GM21447 (cell line): ENCODE data around the gene UBN1.

Experiments used
- ATAC-seq: cut with Tn5 transposase; IDR thresholded peaks from one replicate; pipeline ENCODE4 v1.9.1; 2021; ENCODE audit not compliant: unreplicated experiment

Gene UBN1

GRCh38 chr16:4900036-4900435 is 52.8 kb downstream of the UBN1 start:
- ATAC-seq: no peak

GRCh38 chr16:4900750-4901149 is 53.5 kb downstream of the UBN1 start:
- ATAC-seq: no peak

GRCh38 chr16:4902038-4902437 is 54.8 kb downstream of the UBN1 start:
- no peak for ATAC-seq

GRCh38 chr16:4904108-4904941 is 57.0 kb downstream of the UBN1 start:
- no peak for ATAC-seq

GRCh38 chr16:4904942-4905615 is 57.8 kb downstream of the UBN1 start:
- no peak for ATAC-seq

GRCh38 chr16:4908854-4909401 is 61.6 kb downstream of the UBN1 start:
- ATAC-seq: no peak

GRCh38 chr16:4909825-4910224 is 62.5 kb downstream of the UBN1 start:
- ATAC-seq: no peak

- no peak for ATAC-seq
Observed at GRCh38 chr16:4910828-4911227, 63.5 kb downstream of the UBN1 start.

GRCh38 chr16:4911970-4912386 is 64.7 kb downstream of the UBN1 start:
- ATAC-seq: no peak

GRCh38 chr16:4913130-4913773 is 66.0 kb downstream of the UBN1 start:
- ATAC-seq: no peak

- no peak for ATAC-seq
Observed at GRCh38 chr16:4913774-4914525, 66.7 kb downstream of the UBN1 start.

- ATAC-seq: no peak
Observed at GRCh38 chr16:4914528-4915225, 67.4 kb downstream of the UBN1 start.

- no peak for ATAC-seq
Observed at GRCh38 chr16:4915226-4915761, 68.0 kb downstream of the UBN1 start.

GRCh38 chr16:4917117-4917516 is 69.8 kb downstream of the UBN1 start:
- no peak for ATAC-seq

- ATAC-seq: no peak
Observed at GRCh38 chr16:4918781-4919251, 71.5 kb downstream of the UBN1 start.

- no peak for ATAC-seq
Observed at GRCh38 chr16:4920826-4921225, 73.5 kb downstream of the UBN1 start.

- ATAC-seq: no peak
Observed at GRCh38 chr16:4922721-4923342, 75.6 kb downstream of the UBN1 start.

- ATAC-seq: no peak
Observed at GRCh38 chr16:4923853-4924252, 76.6 kb downstream of the UBN1 start.

GRCh38 chr16:4924593-4925292 is 77.5 kb downstream of the UBN1 start:
- ATAC-seq: no peak
